AG09319 (cell line): ENCODE results near the gene MUC5B.

Experiments used
- DNase-seq: peaks from one replicate; pipeline ENCODE4 v3.0.0-alpha.2; 2010; ENCODE audit warnings: low read depth; ENCODE audit errors: extremely low read depth
- CTCF ChIP-seq: IDR thresholded peaks from 2 replicates; pipeline ENCODE4 v1.5.1; 2011; ENCODE audit warnings: low read depth, mild to moderate bottlenecking, inconsistent platforms, low read length, moderate library complexity

The MUC5B gene

GRCh38 chr11:1202776-1203504 is 19.9 kb upstream of the MUC5B start:
- TF ChIP-seq CTCF: peak; percentile 90

GRCh38 chr11:1203505-1204271 is 19.2 kb upstream of the MUC5B start:
- TF ChIP-seq CTCF: no peak
- DNase-seq: no peak

More at GRCh38 chr11:1202776-1203504, 19.9 kb upstream of the MUC5B start:
- peak; percentile 3 for DNase-seq

GRCh38 chr11:1204381-1205101 is 18.3 kb upstream of the MUC5B start:
- TF ChIP-seq CTCF: no peak
- no peak for DNase-seq

GRCh38 chr11:1205121-1205986 is 17.5 kb upstream of the MUC5B start:
- TF ChIP-seq CTCF: no peak
- no peak for DNase-seq

GRCh38 chr11:1205987-1206331 is 16.9 kb upstream of the MUC5B start:
- no peak for DNase-seq
- no peak for TF ChIP-seq CTCF

- no peak for DNase-seq
- TF ChIP-seq CTCF: no peak
Observed at GRCh38 chr11:1206391-1207271, 16.2 kb upstream of the MUC5B start.
